WTC11 (cell line): ENCODE measurements around the gene RANBP10. TPM values are rescaled to one million over a fixed set of nuclear protein-coding genes. Genes with fewer than 3 reads are reported as not detected.

Experiments used
- ATAC-seq: fragments of 200-7000 bp; cut with Tn5 transposase; 2 replicates; pipeline ENCODE4 v1.10.0; 2021; ENCODE audit warnings: mild to moderate bottlenecking, moderate library complexity
- CTCF ChIA-PET: fragments of 300-600 bp; sonication (Branson Sonifier 250); formaldehyde crosslinking; loops from one replicate; lab custom pipeline; 2021; ENCODE audit warnings: antibody characterized with exemption; lab: Charles Lee
- POLR2A ChIA-PET: fragments of 350-600 bp; sonication (Branson Sonifier 250); formaldehyde crosslinking; loops from one replicate; lab custom pipeline; 2021; ENCODE audit warnings: antibody characterized with exemption; lab: Charles Lee
- DNase-seq: peaks from one replicate; pipeline ENCODE4 v3.0.0; 2021; ENCODE audit warnings: low spot score
- H3K27ac Mint-ChIP-seq: 2 replicates; pipeline ENCODE4 v1.8.0; 2021; ENCODE audit warnings: mixed read lengths
- H3K27me3 Mint-ChIP-seq: 2 replicates; pipeline ENCODE4 v1.8.0; 2021; ENCODE audit warnings: low read depth, mild to moderate bottlenecking, moderate library complexity, mixed read lengths
- H3K36me3 Mint-ChIP-seq: 2 replicates; pipeline ENCODE4 v1.8.0; 2021; ENCODE audit warnings: mixed read lengths
- H3K4me1 Mint-ChIP-seq: 2 replicates; pipeline ENCODE4 v1.8.0; 2022; ENCODE audit warnings: mixed read lengths
- H3K4me3 Mint-ChIP-seq: 2 replicates; pipeline ENCODE4 v1.8.0; 2021; ENCODE audit warnings: mild to moderate bottlenecking, moderate library complexity, mixed read lengths
- H3K9me3 Mint-ChIP-seq: 2 replicates; pipeline ENCODE4 v1.8.0; 2021; ENCODE audit warnings: mixed read lengths
- ATF1 ChIP-seq: sonication (generic); formaldehyde crosslinking; IDR thresholded peaks from 2 replicates; pipeline ENCODE4 v1.8.1; 2023; ENCODE audit warnings: mild to moderate bottlenecking, moderate library complexity, missing genetic modification reagents
- ATF6 ChIP-seq: sonication (generic); formaldehyde crosslinking; IDR thresholded peaks from 2 replicates; pipeline ENCODE4 v1.8.1; 2023; ENCODE audit warnings: mild to moderate bottlenecking, missing genetic modification reagents
- ERG ChIP-seq: fragments of 250-450 bp; sonication (Bioruptor Pico); IDR thresholded peaks from 2 replicates; pipeline ENCODE4 v1.8.0; 2021; ENCODE audit warnings: mild to moderate bottlenecking
- FOXP4 ChIP-seq: sonication (generic); formaldehyde crosslinking; IDR thresholded peaks from 2 replicates; pipeline ENCODE4 v1.8.0; 2022; ENCODE audit warnings: mild to moderate bottlenecking, missing genetic modification reagents
- GABPB1 ChIP-seq: sonication (generic); formaldehyde crosslinking; IDR thresholded peaks from 2 replicates; pipeline ENCODE4 v1.8.1; 2023; ENCODE audit warnings: mild to moderate bottlenecking, missing genetic modification reagents
- IRF2 ChIP-seq: sonication (generic); formaldehyde crosslinking; IDR thresholded peaks from 2 replicates; pipeline ENCODE4 v1.8.0; 2022; ENCODE audit warnings: low read depth, missing genetic modification reagents, borderline replicate concordance
- NFATC4 ChIP-seq: fragments of 250-450 bp; sonication (Bioruptor Pico); IDR thresholded peaks from 2 replicates; pipeline ENCODE4 v1.9.0; 2021; ENCODE audit warnings: mild to moderate bottlenecking
- NFE2L1 ChIP-seq: sonication (generic); formaldehyde crosslinking; IDR thresholded peaks from 2 replicates; pipeline ENCODE4 v1.8.1; 2023; ENCODE audit warnings: missing genetic modification reagents
- NR1H2 ChIP-seq: sonication (generic); formaldehyde crosslinking; IDR thresholded peaks from 2 replicates; pipeline ENCODE4 v1.9.0; 2021; ENCODE audit warnings: mild to moderate bottlenecking, moderate library complexity, missing genetic modification reagents
- TCF7 ChIP-seq: sonication (generic); formaldehyde crosslinking; IDR thresholded peaks from 2 replicates; pipeline ENCODE4 v1.8.0; 2022; ENCODE audit warnings: mild to moderate bottlenecking, low read depth, missing genetic modification reagents, moderate library complexity
- TEAD1 ChIP-seq: sonication (generic); formaldehyde crosslinking; IDR thresholded peaks from 2 replicates; pipeline ENCODE4 v1.8.0; 2022; ENCODE audit warnings: mild to moderate bottlenecking, missing genetic modification reagents
- TEAD4 ChIP-seq: sonication (generic); formaldehyde crosslinking; IDR thresholded peaks from 2 replicates; pipeline ENCODE4 v1.8.0; 2022; ENCODE audit warnings: mild to moderate bottlenecking, missing genetic modification reagents
- TP53 ChIP-seq: sonication (generic); formaldehyde crosslinking; IDR thresholded peaks from 2 replicates; pipeline ENCODE4 v1.8.1; 2023; ENCODE audit warnings: mild to moderate bottlenecking, missing genetic modification reagents
- ZNF121 ChIP-seq: sonication (generic); formaldehyde crosslinking; IDR thresholded peaks from 2 replicates; pipeline ENCODE4 v1.8.0; 2023; ENCODE audit warnings: missing genetic modification reagents
- ZNF416 ChIP-seq: fragments of 250-450 bp; sonication (Bioruptor Pico); IDR thresholded peaks from 2 replicates; pipeline ENCODE4 v1.9.0; 2021; ENCODE audit warnings: mild to moderate bottlenecking, inconsistent platforms
- total RNA-seq: library from RNA; stranded (reverse); gene quantifications from 3 replicates; pipeline ENCODE4 v1.2.3, GENCODE V29; 2021
- TF ChIP-seq, protein P1 (sequence below): fragments of 250-450 bp; sonication (Bioruptor Pico); IDR thresholded peaks from 2 replicates; pipeline ENCODE4 v1.9.0; 2021; ENCODE audit warnings: mild to moderate bottlenecking, borderline replicate concordance
- TF ChIP-seq, protein P2 (sequence below): sonication (generic); formaldehyde crosslinking; IDR thresholded peaks from 2 replicates; pipeline ENCODE4 v1.8.1; 2023; ENCODE audit warnings: mild to moderate bottlenecking, missing genetic modification reagents
- TF ChIP-seq, protein P3 (sequence below): sonication (generic); formaldehyde crosslinking; conservative IDR thresholded peaks from 2 replicates; pipeline ENCODE4 v1.8.1; 2023; ENCODE audit warnings: mild to moderate bottlenecking, low read depth, missing genetic modification reagents, moderate library complexity

Gene RANBP10
- total RNA-seq, 1 experiment from 2014 or later, result 14.0 TPM

- Mint-ChIP-seq H3K4me1 (no peaks in the 10 kb centered on the region), H3K9me3 (no peaks in the 10 kb centered on the region), H3K27me3 (no peaks in the 10 kb centered on the region), H3K27ac (no peak overlapping the region), H3K36me3 (peaks cover 10% of the 10 kb centered on the region), H3K4me3 (no peak overlapping the region)
- TF ChIP-seq NFATC4 (CRISPR knock-in tag), result no peak
- peak; percentile 59; the same call in 1 of the 2 replicates for TF ChIP-seq ZNF121 (CRISPR knock-in tag)
- ChIA-PET CTCF (interaction anchor here (0.6 to 2.6 kb wide), 3 partner anchors 8 to 136 kb away, joined by 4 to 9 read pairs (median 6); no protein-coding TSS in a partner anchor), POLR2A (interaction anchor here (0.6 kb wide), 1 partner anchor 28 kb away, joined by 3 read pairs; no protein-coding TSS in a partner anchor)
- no peak for ATAC-seq
- DNase-seq, result no peak
Measured at GRCh38 chr16:67679935-67680897, 126.1 kb downstream of the RANBP10 start.

DNA sequence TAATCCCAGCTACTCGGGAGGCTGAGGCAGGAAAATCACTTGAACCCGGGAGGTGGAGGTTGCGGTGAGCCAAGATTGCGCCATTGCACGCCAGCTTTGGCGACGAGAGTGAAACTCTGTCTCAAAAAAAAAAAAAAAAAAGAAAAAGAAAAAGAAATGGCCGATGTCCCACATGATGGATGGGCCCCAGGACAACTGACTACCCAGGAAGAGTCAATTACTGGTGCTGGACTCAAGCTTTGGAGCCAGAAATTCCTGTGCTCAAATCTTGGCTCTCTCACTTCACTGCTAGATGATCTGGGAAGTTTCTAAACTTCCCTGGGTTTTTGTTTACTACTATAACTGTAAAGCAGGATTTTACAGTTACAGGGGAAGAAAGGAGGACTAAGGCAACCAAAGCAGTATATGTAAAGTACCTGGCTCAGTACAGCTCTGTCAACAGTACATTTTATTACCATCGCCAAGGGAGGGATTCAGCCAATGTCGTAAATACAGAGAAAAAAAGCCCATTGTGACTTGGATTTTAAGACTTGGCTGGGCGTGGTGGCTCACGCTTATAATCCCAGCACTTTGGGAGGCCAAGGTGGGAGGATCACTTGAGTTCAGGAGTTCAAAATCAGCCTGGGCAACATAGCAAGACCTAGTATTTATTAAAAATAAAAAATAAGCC, 127.9 kb downstream of the RANBP10 start:
- TF ChIP-seq TEAD1 (CRISPR knock-in tag), result no peak
- TF ChIP-seq ATF6 (CRISPR knock-in tag), result no peak
- no peak for TF ChIP-seq NR1H2 (CRISPR knock-in tag)
- TF ChIP-seq, protein P1, sequence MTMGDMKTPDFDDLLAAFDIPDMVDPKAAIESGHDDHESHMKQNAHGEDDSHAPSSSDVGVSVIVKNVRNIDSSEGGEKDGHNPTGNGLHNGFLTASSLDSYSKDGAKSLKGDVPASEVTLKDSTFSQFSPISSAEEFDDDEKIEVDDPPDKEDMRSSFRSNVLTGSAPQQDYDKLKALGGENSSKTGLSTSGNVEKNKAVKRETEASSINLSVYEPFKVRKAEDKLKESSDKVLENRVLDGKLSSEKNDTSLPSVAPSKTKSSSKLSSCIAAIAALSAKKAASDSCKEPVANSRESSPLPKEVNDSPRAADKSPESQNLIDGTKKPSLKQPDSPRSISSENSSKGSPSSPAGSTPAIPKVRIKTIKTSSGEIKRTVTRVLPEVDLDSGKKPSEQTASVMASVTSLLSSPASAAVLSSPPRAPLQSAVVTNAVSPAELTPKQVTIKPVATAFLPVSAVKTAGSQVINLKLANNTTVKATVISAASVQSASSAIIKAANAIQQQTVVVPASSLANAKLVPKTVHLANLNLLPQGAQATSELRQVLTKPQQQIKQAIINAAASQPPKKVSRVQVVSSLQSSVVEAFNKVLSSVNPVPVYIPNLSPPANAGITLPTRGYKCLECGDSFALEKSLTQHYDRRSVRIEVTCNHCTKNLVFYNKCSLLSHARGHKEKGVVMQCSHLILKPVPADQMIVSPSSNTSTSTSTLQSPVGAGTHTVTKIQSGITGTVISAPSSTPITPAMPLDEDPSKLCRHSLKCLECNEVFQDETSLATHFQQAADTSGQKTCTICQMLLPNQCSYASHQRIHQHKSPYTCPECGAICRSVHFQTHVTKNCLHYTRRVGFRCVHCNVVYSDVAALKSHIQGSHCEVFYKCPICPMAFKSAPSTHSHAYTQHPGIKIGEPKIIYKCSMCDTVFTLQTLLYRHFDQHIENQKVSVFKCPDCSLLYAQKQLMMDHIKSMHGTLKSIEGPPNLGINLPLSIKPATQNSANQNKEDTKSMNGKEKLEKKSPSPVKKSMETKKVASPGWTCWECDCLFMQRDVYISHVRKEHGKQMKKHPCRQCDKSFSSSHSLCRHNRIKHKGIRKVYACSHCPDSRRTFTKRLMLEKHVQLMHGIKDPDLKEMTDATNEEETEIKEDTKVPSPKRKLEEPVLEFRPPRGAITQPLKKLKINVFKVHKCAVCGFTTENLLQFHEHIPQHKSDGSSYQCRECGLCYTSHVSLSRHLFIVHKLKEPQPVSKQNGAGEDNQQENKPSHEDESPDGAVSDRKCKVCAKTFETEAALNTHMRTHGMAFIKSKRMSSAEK (CRISPR knock-in tag), result no peak
- TF ChIP-seq NFE2L1 (CRISPR knock-in tag), result no peak
- TF ChIP-seq IRF2 (CRISPR knock-in tag), result no peak
- TF ChIP-seq TEAD4, result no peak
- TF ChIP-seq ATF1, result no peak
- no peak for TF ChIP-seq NFATC4 (CRISPR knock-in tag)
- no peak for TF ChIP-seq FOXP4 (CRISPR knock-in tag)
- TF ChIP-seq GABPB1 (CRISPR knock-in tag), result no peak
- TF ChIP-seq, protein P2, sequence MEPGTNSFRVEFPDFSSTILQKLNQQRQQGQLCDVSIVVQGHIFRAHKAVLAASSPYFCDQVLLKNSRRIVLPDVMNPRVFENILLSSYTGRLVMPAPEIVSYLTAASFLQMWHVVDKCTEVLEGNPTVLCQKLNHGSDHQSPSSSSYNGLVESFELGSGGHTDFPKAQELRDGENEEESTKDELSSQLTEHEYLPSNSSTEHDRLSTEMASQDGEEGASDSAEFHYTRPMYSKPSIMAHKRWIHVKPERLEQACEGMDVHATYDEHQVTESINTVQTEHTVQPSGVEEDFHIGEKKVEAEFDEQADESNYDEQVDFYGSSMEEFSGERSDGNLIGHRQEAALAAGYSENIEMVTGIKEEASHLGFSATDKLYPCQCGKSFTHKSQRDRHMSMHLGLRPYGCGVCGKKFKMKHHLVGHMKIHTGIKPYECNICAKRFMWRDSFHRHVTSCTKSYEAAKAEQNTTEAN (CRISPR knock-in tag), result no peak
- no peak for TF ChIP-seq TP53
- TF ChIP-seq, protein P3, sequence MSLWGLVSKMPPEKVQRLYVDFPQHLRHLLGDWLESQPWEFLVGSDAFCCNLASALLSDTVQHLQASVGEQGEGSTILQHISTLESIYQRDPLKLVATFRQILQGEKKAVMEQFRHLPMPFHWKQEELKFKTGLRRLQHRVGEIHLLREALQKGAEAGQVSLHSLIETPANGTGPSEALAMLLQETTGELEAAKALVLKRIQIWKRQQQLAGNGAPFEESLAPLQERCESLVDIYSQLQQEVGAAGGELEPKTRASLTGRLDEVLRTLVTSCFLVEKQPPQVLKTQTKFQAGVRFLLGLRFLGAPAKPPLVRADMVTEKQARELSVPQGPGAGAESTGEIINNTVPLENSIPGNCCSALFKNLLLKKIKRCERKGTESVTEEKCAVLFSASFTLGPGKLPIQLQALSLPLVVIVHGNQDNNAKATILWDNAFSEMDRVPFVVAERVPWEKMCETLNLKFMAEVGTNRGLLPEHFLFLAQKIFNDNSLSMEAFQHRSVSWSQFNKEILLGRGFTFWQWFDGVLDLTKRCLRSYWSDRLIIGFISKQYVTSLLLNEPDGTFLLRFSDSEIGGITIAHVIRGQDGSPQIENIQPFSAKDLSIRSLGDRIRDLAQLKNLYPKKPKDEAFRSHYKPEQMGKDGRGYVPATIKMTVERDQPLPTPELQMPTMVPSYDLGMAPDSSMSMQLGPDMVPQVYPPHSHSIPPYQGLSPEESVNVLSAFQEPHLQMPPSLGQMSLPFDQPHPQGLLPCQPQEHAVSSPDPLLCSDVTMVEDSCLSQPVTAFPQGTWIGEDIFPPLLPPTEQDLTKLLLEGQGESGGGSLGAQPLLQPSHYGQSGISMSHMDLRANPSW, result no peak
- TF ChIP-seq ZNF416, result no peak
- no peak for TF ChIP-seq TCF7 (CRISPR knock-in tag)
- no peak for TF ChIP-seq ERG (CRISPR knock-in tag)
- ChIA-PET POLR2A (interaction anchor here (0.7 kb wide), 1 partner anchor 95 kb away, joined by 5 read pairs; no protein-coding TSS in a partner anchor), CTCF (interaction anchor here (1.1 to 1.4 kb wide), 2 partner anchors 15 to 138 kb away, joined by 3 read pairs; no protein-coding TSS in a partner anchor)
- no peaks in the 10 kb centered on the region for H3K9me3 Mint-ChIP-seq
- H3K4me3 Mint-ChIP-seq, result no peak overlapping the region
- ATAC-seq (no peak), DNase-seq (no peak)
- peak overlapping the region; percentile 73 for H3K27ac Mint-ChIP-seq
- H3K27me3 Mint-ChIP-seq, result no peaks in the 10 kb centered on the region
- H3K36me3 Mint-ChIP-seq, result peaks cover 3% of the 10 kb centered on the region; the same call in 1 of the 2 replicates
- no peaks in the 10 kb centered on the region; the same call in 1 of the 2 replicates for H3K4me1 Mint-ChIP-seq
